Measurements from ENCODE around the gene ARNT2.
"Not testable (repeated sequence)": the region's sequence is repeated elsewhere in the genome, so short reads cannot be mapped to it uniquely, and the experiment has no call there.

Gene ARNT2

DNA sequence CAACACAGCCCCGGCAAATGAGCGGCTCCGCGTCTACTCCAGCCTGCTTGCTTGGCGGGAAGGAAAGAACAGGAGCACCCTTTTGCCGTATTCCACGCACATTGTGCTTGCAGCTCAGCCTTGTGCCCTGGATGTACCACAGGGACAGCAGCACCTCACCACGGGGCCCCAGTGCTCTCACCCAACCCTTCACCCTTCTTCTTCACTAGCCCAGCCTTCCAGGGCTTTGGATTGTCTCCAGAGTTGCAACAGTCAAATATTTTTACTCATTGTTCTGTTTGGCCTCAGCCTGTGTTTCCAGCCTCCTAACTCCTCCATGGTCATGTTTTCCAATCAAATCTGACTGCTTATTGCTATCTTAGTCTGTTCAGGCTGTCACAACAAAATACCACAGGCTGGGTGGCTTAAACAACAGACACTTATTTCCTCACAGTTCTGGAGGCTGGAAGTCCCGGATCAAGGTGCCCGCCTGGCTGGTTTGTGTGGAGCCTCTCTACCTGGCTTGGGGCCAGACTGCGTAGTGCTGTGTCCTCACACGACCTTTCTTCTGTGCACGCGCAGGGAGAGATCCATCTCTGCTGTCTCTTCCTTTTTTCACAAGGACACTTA is 211.7 kb downstream of the ARNT2 start:
- no peak for DNase-seq (ENCODE audit: low read depth)

DNA sequence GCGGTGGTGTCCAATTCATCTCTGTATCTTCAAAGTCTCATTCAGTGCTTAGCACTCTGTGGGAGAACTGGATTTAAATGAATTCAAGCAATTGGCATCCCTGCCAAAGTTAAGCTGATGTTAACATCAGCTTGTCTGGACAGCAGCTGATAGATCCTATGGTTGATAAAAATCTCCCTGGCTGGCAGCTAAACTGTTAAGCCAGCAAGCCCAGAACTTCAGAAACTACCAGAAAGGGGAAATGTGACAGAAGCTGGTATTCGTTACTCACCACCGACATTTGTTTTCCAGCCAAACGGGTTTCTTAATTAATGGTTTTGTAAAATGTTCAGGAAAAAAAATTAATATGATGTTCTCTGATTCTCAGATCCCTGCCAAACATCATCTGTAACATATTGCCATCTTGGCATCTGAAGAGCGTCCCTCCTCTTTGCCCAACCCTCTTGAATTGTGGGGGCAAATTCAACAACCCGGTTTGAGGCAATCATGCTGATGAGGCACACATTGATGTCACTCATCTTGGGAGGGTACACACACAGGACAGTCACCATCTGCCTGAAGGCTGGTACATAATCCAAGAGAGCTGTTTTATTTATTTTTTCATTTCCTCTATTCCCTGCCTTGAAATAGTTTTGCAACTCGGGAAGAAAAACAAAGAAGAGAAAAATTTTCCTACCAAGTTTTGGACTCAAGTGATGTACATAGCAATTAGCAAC is 214.7 kb downstream of the ARNT2 start:
- DNase-seq (ENCODE audit: low read depth): no peak

DNA sequence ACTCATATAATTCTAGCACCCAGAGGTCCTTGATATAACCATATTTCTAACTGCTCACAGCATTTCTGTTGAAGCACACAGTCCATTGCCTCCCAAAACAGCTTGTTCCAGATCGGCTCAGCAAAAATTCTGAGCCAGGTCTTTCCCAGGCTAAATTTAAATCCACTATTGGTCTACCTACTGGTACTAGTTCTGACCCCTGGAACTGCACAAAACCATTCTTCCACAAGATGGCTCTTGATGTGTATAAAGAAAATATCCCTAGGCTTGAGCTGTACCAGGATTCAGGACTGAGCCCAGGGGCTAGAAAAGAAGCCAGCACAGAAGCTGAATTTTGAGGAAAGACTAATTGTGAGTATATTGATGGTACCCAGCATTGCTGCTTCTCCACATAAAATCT is 215.5 kb downstream of the ARNT2 start:
- DNase-seq (ENCODE audit: low read depth): no peak

DNA sequence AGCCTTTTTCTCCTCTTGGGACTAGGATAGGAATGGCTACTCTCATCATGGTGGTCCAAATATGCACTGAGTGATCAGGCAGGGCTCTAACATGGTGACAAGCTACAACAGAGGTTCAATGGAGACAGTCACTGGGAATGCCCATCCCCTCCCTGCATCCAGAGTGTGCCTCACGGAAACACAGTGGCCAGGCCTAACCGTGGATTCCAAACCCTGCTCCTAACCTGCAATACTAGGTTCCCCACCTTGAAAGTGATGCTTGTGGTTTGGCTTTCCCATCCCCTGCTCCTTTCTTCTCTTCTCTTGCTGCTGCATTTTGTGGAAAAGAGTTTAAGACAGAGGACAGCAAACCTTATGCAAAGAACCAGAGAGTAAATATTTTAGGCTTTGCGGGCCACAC is 216.0 kb downstream of the ARNT2 start:
- no peak for DNase-seq (ENCODE audit: low read depth)

DNA sequence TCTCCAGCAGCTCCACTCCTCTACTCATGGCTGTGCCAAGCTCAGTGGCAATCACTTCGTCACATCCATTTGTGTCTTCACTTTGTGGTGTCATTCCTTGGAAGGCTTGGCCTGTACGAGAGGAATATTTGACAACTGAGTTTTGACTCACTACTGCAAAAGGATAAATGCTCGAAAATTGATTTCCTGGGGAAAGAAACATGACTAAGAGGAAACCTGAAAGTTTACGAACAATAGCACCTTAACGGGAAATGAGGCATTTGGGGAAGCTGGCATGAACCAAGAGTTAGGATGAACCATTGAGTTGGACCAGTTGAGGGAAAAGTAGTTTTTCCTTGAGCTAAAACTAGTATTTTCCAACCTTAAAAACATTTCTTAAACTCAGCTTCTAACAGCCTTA is 216.7 kb downstream of the ARNT2 start:
- DNase-seq (ENCODE audit: low read depth): no peak

DNA sequence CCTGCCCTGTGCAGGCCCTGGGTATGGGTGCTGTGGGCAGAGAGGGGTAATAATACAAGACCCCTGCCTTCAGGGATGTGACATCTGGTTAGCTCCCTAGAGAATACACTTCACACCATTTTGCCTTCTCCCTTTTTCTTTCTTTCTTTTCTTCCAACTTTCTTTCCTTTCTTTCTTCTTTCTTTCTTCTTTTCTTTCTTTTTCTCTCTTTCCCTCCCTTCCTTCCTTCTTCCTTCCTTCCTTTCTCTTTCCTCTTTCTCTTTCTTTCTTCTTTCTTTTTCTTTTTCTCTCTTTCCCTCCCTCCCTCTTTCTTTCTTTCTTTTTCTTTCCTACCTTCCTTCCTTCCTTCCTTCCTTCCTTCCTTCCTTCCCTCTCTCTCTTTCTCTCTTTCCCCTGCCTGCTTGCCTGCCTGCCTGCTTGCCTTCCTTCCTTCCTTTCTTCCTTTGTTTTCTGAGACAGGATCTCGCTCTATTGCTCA is 222.5 kb downstream of the ARNT2 start:
- no peak for DNase-seq (ENCODE audit: low read depth)

DNA sequence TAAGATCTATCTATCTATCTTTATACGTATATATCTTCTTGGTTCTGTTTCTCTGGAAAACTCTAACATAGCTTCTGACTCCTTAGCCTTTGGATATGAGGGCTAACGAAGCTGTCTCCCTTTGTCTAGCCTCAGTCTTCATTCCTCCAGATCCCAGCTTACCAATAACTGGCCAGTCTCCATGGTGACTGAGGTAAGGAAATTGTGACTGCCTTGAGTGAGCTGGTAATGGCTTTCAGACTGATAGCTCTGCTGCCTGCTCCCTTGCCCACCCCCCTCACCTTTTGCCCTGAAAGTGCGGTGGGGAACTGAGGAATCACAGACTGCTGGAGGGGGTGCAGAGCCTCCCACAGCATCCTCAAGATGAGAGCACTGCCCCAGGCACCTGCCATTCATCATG is 225.2 kb downstream of the ARNT2 start:
- DNase-seq (ENCODE audit: low read depth): no peak

DNA sequence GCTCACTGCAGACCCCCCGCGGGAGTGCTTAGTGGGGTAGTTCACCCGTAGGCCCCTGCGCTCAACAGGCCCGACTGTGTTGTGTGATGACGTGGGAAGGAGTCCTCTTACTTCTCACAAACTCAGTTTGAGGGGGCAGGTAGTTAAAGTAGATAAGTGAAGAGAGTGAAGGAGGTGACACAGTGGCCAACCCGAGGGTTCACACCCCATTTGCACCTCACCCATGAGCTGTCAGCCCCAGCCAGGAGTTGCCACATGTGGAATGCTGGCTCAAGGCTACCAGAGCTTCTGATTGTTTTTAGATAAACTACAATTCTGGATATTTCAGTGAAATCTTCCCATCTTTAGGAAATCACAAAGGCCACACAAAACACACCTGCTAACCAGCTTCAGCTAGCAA is 226.8 kb downstream of the ARNT2 start:
- DNase-seq (ENCODE audit: low read depth): no peak

DNA sequence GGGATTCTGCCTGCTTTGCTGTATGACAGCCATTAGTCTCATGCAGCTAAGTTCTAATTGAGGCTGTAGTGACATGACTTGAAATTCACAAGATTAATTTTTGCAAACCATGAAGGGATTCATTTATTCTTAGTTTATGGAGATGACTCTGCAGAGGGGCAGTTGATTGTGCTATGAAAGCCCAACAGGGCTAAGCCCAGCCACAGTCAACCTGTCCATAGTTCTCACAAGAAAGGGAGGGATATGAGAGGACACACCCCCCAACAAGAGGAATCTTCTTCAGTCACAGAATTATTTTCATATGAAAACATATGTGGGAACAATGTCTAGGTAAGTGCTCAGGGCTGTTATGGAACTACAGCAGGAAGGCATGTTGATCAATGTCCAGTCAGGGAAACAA is 229.0 kb downstream of the ARNT2 start:
- DNase-seq (ENCODE audit: low read depth): no peak

DNA sequence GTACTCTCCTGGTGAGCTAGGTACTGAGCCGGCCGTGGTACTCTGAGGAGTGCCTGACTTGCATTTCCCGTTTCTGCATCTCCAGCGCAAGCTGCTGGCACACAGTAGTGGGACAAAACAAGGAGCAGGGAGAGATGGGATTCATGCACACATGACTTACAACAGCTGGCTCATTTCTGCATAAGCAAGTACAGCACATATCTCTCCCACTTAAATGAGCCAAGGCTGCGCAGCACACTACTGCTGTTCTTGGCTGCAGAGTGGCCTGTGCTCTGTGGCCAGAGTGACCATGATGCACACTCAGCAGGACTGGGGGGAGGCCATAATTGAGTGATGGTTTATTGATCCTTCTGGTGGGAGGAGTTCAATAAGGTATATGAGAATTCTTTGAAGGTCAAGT is 231.8 kb downstream of the ARNT2 start:
- no peak for DNase-seq (ENCODE audit: low read depth)

DNA sequence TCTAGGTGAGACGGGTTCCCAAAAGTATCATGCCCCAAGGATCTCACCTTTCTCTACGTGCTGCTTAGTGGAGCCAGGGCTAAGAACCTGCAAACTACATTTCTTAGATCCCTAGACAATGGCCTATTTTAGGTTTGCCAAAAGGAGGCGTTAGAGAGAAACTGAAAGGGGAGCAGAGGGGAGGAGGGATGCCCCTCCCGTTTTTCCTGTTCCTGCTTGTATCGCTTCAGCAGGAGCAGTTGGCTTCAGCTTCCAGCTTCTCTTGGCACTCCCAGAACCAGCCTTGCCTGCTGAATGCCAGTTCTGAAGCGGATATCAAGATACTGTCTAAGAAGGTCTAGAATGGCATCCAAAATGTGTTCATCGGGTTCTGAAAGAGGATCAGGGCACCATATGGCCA is 232.5 kb downstream of the ARNT2 start:
- no peak for DNase-seq (ENCODE audit: low read depth)

DNA sequence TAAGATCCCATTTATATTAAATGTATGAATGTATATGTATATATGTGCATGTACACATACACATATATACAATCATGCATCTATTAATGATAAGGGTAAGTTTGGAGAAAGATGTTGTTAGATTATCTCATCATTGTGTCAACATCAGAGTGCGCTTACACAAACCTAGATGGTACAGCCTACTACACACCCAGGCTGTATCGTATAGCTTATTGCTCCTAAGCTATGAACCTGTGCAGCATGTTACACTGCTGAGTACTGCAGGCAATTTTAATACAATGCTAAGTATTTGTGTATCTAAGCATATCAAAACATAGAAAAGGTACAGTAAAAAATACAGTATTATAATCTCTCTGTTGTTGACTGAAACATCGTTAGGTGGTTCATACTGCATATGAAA is 233.6 kb downstream of the ARNT2 start:
- DNase-seq (ENCODE audit: low read depth): no peak

DNA sequence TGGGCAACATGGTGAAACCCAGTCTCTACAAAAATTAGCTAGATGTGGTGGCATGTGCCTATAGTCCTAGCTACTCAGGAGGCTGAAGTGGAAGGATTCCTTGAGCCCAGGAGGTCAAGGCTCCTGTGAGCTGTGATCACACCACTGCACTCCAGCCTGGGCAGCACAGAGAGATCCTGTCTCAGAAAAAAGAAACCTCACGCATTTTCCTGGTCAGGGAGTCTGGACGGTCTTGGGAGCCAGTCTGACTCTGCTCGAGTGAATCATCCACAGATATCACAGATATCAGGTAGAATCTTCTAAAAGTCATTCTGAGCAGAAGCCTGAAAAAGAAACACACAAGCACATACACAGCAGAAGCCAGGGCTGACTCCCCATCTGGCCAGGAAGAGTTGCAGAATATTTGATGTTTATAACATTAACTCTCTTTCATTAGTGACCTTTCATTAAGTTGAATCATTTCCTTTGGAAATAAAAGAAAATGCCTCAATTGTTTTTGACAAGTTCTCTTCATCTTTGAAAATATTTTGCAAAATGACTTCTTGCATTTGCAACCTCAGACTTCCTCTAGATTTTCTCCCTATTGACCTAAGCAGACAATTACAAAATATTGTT is 234.5 kb downstream of the ARNT2 start:
- DNase-seq (ENCODE audit: low read depth): no peak

DNA sequence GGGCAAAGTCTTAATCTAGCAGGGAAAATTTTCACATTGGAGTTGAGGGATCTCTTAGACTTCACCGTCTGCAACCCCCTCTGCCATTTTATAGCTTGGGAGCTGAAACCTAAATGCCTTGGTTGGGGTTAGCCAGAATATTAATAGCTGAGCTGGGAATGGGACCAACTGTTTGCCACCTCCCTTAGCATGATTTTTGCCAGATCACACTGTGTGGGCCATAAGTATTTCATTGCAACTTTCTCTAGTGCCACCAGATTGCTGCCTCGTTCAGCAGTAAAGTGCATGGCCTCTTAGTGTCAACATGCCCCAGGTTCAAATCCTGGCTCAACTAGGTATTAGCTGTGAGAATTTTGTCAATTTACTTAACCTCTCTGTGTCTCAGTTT is 235.0 kb downstream of the ARNT2 start:
- no peak for DNase-seq (ENCODE audit: low read depth)

DNA sequence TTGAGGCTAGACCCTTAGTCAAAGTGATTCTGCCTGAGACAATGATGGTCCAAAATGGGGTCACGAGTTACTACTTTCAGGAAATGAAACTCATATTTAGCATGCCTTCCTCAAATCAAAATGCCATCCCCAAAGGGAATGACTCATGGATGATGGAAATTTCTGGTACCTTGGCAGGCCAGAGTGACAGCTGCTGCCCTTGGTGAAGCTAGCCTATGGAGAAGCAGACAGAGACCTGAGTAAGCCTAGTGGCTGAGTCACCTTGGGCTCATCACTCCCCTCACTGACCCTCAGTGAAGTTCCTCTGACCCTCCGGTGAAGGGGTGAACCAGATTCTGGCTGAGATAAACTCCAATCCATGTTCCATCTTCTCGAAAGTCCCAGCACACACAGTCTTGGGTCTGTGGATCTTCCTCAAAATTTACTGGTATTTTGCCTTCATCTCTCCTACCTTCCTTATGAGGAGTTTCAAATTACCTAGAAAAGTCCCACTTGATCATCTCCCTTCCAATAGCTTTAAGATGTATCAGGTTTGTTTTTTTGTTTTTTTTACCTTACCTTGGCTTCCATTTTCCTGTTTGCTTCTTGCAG is 236.4 kb downstream of the ARNT2 start:
- DNase-seq (ENCODE audit: low read depth): no peak

DNA sequence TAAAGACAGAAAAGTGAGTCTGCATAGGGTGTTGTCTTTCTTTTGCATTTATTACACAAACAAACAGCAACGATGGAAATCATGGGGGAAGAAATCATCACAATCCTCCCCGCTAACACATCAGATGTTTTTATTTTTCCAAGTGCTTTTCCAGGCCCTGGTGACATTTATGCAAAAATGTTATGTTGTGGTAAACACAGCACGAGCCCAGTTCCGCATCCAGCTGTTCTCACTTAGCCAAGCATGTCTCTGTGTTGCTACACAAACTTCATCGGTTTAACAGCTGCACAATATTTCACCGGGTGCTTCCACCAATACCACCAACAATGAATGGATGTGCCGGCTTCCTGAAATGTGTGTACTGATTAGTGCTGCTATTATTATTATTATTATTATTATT is 237.2 kb downstream of the ARNT2 start:
- no peak for DNase-seq (ENCODE audit: low read depth)

DNA sequence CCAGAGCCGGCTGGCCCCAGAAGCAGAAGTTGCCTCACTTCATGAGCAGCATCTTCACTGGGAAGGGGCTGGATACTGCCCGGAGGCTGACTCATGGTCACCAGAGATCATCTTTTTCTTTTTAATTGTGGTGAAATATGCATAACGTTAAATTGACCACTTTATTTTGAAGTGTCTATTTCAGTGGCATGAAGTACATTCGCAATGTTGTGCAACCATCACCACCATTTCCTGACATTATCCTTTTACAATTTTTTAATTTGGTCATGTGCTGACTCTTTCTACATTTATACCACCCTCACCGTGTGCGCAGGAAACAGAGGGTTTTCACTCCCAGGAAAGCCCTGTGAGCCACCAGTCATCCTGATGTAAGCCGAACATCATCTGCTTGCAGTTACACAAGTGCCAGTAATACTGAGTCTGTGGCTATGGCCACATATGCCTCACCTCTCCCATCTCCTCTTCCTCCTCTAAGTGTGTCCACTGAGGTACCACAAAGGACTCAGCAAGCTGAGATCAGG is 239.3 kb downstream of the ARNT2 start:
- DNase-seq (ENCODE audit: low read depth): no peak

DNA sequence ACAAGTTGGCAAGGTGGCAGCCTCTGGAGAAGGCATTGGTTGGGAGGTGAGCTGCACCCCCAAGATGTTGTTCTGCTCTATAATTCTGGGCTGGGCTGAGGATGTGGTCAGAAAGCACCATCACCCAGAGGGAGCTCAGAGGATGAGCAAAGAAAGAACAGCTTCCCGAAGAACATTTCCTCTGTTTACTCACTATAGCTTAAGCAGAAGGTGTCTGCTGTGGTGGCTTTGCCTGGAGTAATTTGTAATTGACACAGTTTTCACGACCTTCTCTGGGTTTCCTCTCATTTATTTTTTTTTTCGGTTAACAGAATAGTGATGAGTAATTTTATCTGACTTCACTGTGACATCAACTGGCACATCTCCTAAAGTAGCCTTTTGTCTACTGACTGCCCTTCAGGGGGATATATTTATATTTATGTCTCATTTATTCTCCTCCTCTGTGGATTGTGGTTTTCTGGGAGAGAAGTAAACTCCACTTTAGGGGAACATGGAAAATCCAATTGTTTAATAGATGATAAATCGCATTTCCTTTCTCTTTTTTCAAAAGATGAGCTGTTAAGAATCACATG is 241.4 kb downstream of the ARNT2 start:
- DNase-seq (ENCODE audit: low read depth): no peak

DNA sequence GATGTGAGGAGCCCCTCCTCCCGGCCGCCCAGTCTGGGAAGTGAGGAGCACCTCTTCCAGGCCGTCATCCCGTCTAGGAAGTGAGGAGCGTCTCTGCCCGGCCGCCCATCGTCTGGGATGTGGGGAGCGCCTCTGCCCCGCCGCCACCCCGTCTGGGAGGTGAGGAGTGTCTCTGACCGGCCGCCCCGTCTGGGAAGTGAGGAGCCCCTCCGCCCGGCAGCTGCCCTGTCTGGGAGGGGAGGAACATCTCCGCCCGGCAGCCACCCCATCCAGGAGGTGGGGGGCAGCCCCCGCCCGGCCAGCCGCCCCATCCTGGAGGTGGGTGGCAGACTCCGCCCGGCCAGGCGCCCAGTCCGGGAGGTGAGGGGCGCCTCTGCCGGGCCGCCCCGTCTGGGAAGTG is 243.2 kb downstream of the ARNT2 start:
- not testable (repeated sequence) for DNase-seq (ENCODE audit: low read depth)

All from activated T-cell treated with anti-CD3 and anti-CD28 coated beads for 1 hour (primary cell).